ENCODE data around the gene TPD52L1. TPM values are rescaled to one million over a fixed set of nuclear protein-coding genes. Genes with fewer than 3 reads are reported as not detected.

The TPD52L1 gene
- total and polyA plus RNA-seq, 2 donors (not counting 1 experiment from before 2014, with no cell fraction given), result not detected

DNA sequence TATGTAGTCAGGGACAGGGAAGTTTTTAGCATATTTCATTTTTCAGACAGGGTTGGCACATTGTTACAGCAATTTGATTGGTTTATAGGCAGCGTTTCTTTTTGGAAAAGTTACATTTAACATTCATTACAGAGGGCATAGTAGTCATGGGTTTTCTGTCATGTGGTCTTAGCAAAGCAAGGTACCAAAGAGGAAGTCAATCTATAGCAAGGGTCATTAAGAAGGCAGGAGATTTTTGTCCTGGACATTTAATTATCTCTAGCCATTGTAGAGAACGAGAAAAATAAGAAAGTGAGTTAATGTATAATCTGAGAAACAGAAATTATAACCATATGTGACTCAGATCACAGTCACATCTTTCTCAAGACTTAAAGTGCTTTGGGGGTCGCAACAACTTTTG, 47.4 kb downstream of the TPD52L1 start:
- Histone ChIP-seq H3K4me1 (ENCODE audit: control insufficient read depth in 2 of 2, insufficient read depth in 2 of 2, low read length in 2 of 2) (no peaks in the 10 kb centered on the region), H4K20me1 (ENCODE audit: control insufficient read depth, insufficient read depth, low read length, poor library complexity, severe bottlenecking) (no peaks in the 10 kb centered on the region), H3K36me3 (replicated peaks in 1 of 2; ENCODE audit: control extremely low read depth in 1 of 2, control insufficient read depth in 1 of 2, extremely low read depth in 1 of 2, insufficient read depth in 2 of 2, low read length in 1 of 2) (no peaks in the 10 kb centered on the region), H3K4me2 (replicated peaks; ENCODE audit: low read depth, low read length, poor library complexity, severe bottlenecking) (no peak overlapping the region), H3K9me3 (ENCODE audit: control extremely low read depth in 1 of 3, control insufficient read depth in 2 of 3, insufficient read depth in 1 of 3, low read length in 2 of 3) (no peaks in the 10 kb centered on the region), H2AFZ (ENCODE audit: insufficient read depth, low read depth, low read length, poor library complexity, severe bottlenecking) (no peak overlapping the region), H3K27ac (ENCODE audit: low read length in 2 of 2) (no peak overlapping the region), H3K4me3 (ENCODE audit: control extremely low read depth in 1 of 5, extremely low read depth in 1 of 5, insufficient read depth in 1 of 5, low read depth in 2 of 5, low read length in 4 of 5) (no peak overlapping the region), H3K9ac (ENCODE audit: low read length) (no peak overlapping the region), H3K79me2 (ENCODE audit: control insufficient read depth, insufficient read depth, low read length) (no peaks in the 10 kb centered on the region), H3K27me3 (replicated peaks in 1 of 4; ENCODE audit: control extremely low read depth in 1 of 4, control insufficient read depth in 3 of 4, insufficient read depth in 4 of 4, low read length in 3 of 4) (peaks cover 0 to 3% (median 0%) of the 10 kb centered on the region in 4 experiments)
- no peak for TF ChIP-seq CTCF (IDR thresholded peaks at IDR 0.05)
- TF ChIP-seq EZH2 (IDR thresholded peaks at IDR 0.05; ENCODE audit: borderline replicate concordance, insufficient read depth, low read depth, low read length, poor library complexity, severe bottlenecking), result no peak
- CTCF ChIA-PET, result no interaction called here
- Mint-ChIP-seq H3K27me3 (peaks cover 2% of the 10 kb centered on the region), H3K4me3 (no peak overlapping the region), H3K4me1 (no peaks in the 10 kb centered on the region), H3K27ac (no peak overlapping the region), H3K9me3 (ENCODE audit: insufficient read depth) (no peaks in the 10 kb centered on the region)
- no CpG with 5 or more reads among the region's 3 CpGs for WGBS (ENCODE audit: insufficient coverage)
- ATAC-seq (ENCODE audit: low read depth) (no peak), DNase-seq (no peak)
- intact Hi-C loops (cut with micrococcal nuclease), result no loop called here
- POLR2A ChIA-PET, result no interaction called here

GRCh38 chr6:125201961-125202729, 48.6 kb downstream of the TPD52L1 start:
- no peak for TF ChIP-seq CTCF (IDR thresholded peaks at IDR 0.05)
- TF ChIP-seq EZH2 (IDR thresholded peaks at IDR 0.05; ENCODE audit: borderline replicate concordance, insufficient read depth, low read depth, low read length, poor library complexity, severe bottlenecking), result no peak
- no peak overlapping the region for H3K9ac ChIP-seq (ENCODE audit: low read length)
- H4K20me1 ChIP-seq (ENCODE audit: control insufficient read depth, insufficient read depth, low read length, poor library complexity, severe bottlenecking), result no peaks in the 10 kb centered on the region
- ChIA-PET CTCF (interaction anchor here (1.4 kb wide), 1 partner anchor 10 kb away, joined by 3 read pairs; no protein-coding TSS in a partner anchor), POLR2A (no interaction called here)
- no peak overlapping the region for H3K4me2 ChIP-seq (replicated peaks; ENCODE audit: low read depth, low read length, poor library complexity, severe bottlenecking)
- H3K79me2 ChIP-seq (ENCODE audit: control insufficient read depth, insufficient read depth, low read length), result no peaks in the 10 kb centered on the region
- no peak overlapping the region for H3K4me3 ChIP-seq (ENCODE audit: control extremely low read depth in 1 of 5, extremely low read depth in 1 of 5, insufficient read depth in 1 of 5, low read depth in 2 of 5, low read length in 4 of 5)
- H3K27ac ChIP-seq (ENCODE audit: low read length in 2 of 2), result no peak overlapping the region
- no peaks in the 10 kb centered on the region for H3K36me3 ChIP-seq (replicated peaks in 1 of 2; ENCODE audit: control extremely low read depth in 1 of 2, control insufficient read depth in 1 of 2, extremely low read depth in 1 of 2, insufficient read depth in 2 of 2, low read length in 1 of 2)
- no peak overlapping the region for H3K27ac Mint-ChIP-seq
- no peaks in the 10 kb centered on the region for H3K9me3 ChIP-seq (ENCODE audit: control extremely low read depth in 1 of 3, control insufficient read depth in 2 of 3, insufficient read depth in 1 of 3, low read length in 2 of 3)
- ATAC-seq (ENCODE audit: low read depth) (no peak), DNase-seq (no peak)
- no peak overlapping the region for H3K4me3 Mint-ChIP-seq
- no peaks in the 10 kb centered on the region for H3K9me3 Mint-ChIP-seq (ENCODE audit: insufficient read depth)
- no peaks in the 10 kb centered on the region for H3K4me1 ChIP-seq (ENCODE audit: control insufficient read depth in 2 of 2, insufficient read depth in 2 of 2, low read length in 2 of 2)
- intact Hi-C loops (cut with micrococcal nuclease), result no loop called here
- peaks cover 6% of the 10 kb centered on the region for H3K27me3 Mint-ChIP-seq
- 47% methylated on average over 4 of the region's 7 CpGs for WGBS (ENCODE audit: insufficient coverage)
- peaks cover 0 to 3% (median 0%) of the 10 kb centered on the region in 4 experiments for H3K27me3 ChIP-seq (replicated peaks in 1 of 4; ENCODE audit: control extremely low read depth in 1 of 4, control insufficient read depth in 3 of 4, insufficient read depth in 4 of 4, low read length in 3 of 4)
- no peaks in the 10 kb centered on the region for H3K4me1 Mint-ChIP-seq
- no peak overlapping the region for H2AFZ ChIP-seq (ENCODE audit: insufficient read depth, low read depth, low read length, poor library complexity, severe bottlenecking)
